GM10266 (cell line): Measurements from ENCODE around the gene ACACA.

Experiments
- DNase-seq: peaks from one replicate; pipeline ENCODE4 v3.0.0; 2012; ENCODE audit errors: extremely low spot score
- TF ChIP-seq, protein P1 (sequence below): IDR thresholded peaks from 2 replicates; pipeline ENCODE4 v1.5.1; 2012; ENCODE audit warnings: mild to moderate bottlenecking, low read depth; ENCODE audit not compliant: control insufficient read depth, insufficient read depth; ENCODE audit errors: missing control alignments

ACACA gene

GRCh38 chr17:37056622-37057021 is 350.0 kb downstream of the ACACA start:
- DNase-seq, result no peak
- TF ChIP-seq, protein P1, sequence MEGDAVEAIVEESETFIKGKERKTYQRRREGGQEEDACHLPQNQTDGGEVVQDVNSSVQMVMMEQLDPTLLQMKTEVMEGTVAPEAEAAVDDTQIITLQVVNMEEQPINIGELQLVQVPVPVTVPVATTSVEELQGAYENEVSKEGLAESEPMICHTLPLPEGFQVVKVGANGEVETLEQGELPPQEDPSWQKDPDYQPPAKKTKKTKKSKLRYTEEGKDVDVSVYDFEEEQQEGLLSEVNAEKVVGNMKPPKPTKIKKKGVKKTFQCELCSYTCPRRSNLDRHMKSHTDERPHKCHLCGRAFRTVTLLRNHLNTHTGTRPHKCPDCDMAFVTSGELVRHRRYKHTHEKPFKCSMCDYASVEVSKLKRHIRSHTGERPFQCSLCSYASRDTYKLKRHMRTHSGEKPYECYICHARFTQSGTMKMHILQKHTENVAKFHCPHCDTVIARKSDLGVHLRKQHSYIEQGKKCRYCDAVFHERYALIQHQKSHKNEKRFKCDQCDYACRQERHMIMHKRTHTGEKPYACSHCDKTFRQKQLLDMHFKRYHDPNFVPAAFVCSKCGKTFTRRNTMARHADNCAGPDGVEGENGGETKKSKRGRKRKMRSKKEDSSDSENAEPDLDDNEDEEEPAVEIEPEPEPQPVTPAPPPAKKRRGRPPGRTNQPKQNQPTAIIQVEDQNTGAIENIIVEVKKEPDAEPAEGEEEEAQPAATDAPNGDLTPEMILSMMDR, result no peak

- TF ChIP-seq, protein P1, result no peak
- DNase-seq, result no peak
Observed at GRCh38 chr17:37054894-37055293, 351.7 kb downstream of the ACACA start.

DNA sequence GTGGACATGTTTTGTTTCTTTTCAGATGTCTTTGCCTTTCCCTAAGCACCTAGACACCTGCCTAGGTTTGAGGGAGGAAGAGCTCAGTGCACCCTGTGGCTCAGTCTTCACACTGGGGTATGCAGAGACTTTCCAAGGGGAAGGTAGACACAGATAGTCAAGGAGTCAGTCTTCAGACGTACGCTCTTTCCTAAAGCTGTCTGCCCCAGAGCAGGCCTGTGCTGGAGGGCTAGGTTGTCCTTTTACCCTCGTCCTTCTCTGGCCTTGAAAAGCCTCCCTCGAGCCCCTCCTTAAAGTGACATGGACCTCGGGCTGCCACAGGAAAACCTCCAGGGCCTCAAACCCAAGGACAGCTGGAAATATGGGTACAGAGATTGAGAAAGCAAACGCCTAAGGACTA is 354.2 kb downstream of the ACACA start:
- no peak for DNase-seq
- TF ChIP-seq, protein P1, result no peak

- DNase-seq, result no peak
- TF ChIP-seq, protein P1, result no peak
Observed at GRCh38 chr17:37051833-37052232, 354.8 kb downstream of the ACACA start.

DNA sequence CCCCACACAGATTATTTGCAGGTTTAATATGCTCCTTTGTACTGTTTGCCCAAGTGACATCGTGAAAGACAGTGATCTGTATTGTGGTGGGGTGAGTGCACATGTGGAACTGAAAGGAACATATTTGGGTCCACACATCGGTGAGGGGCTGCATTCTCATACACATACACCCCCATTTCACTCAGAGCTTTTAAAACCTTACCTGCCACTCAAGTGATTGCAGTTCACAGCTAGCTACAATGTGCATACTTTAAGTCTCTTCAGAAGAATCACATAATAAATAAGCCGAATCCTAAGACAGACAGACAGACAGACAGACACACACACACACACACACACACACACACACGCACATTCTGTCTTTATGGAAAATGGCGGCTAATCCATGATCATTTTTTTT is 355.3 kb downstream of the ACACA start:
- DNase-seq, result no peak

DNA sequence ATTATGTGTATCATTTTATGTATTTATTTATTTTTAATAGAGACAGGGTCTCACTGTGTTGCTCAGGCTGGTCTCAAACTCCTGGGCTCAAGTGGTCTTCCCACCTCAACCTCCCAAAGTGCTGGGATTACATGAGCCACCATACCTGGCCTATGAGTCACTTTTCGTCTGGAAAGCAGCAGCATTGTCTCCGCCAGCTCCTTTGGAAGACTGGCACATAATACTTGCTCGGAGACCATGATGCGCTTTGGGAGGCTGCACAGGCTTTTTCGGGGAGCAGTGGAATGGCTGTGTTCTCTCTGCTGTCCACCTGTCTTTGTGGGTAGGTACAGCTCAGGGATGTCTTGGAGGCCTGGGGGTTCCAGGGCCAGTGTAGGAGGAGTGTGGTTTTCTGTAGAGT is 355.7 kb downstream of the ACACA start:
- DNase-seq, result no peak
- TF ChIP-seq, protein P1, result no peak

More for the DNA sequence above, 355.3 kb downstream of the ACACA start:
- TF ChIP-seq, protein P1, result no peak

- DNase-seq, result no peak
- TF ChIP-seq, protein P1, result no peak
Observed at GRCh38 chr17:37048811-37049210, 357.8 kb downstream of the ACACA start.

- TF ChIP-seq, protein P1, result peak; percentile 81
- peak; percentile 71 for DNase-seq
Observed at GRCh38 chr17:37047631-37048104, 359.0 kb downstream of the ACACA start.
